Transverse colon (tissue), 4 donors: Measurements from ENCODE around the gene FKTN. TPM values are rescaled to one million over a fixed set of nuclear protein-coding genes. Genes with fewer than 3 reads are reported as not detected.

ENCODE experiments used
- DNase-seq: peaks from one replicate; pipeline ENCODE4 v3.0.0-alpha.2; 2019
- H3K27ac ChIP-seq, 4 donors: fragments of 200-600 bp; sonication (generic); 2 replicates each; pipeline ENCODE4 v1.5.1; 2016 to 2018; ENCODE audit warnings: inconsistent platforms in 4 of 4
- H3K27me3 ChIP-seq: fragments of 200-600 bp; sonication (generic); 2 replicates; pipeline ENCODE4 v1.5.1; 2017; ENCODE audit warnings: inconsistent platforms
- H3K36me3 ChIP-seq, 4 donors: fragments of 200-600 bp; sonication (generic); 2 replicates each; pipeline ENCODE4 v1.5.1; 2017 to 2019; ENCODE audit warnings: inconsistent platforms in 4 of 4
- H3K4me1 ChIP-seq, 4 donors: fragments of 200-600 bp; sonication (generic); 2 replicates each; pipeline ENCODE4 v1.5.1; 2017 to 2020; ENCODE audit warnings: inconsistent platforms in 4 of 4
- H3K4me3 ChIP-seq, 4 donors: fragments of 200-600 bp; sonication (generic); 1 replicate in 1 of 4; 2 replicates in 3 of 4; pipeline versions ENCODE4 v1.5.1 to v1.6.1; 2017 to 2019; ENCODE audit warnings: inconsistent platforms in 4 of 4
- H3K9me3 ChIP-seq, 2 donors: fragments of 200-600 bp; sonication (generic); 2 replicates each; pipeline ENCODE4 v1.5.1; 2017 to 2019; ENCODE audit warnings: inconsistent platforms in 2 of 2
- EP300 ChIP-seq: sonication (generic); formaldehyde crosslinking; IDR thresholded peaks from one replicate; pipeline ENCODE4 v1.6.1; 2017; ENCODE audit warnings: antibody characterized with exemption, low read depth
- POLR2A ChIP-seq: fragments of 450-650 bp; IDR thresholded peaks from one replicate; pipeline ENCODE4 v1.6.1; 2016; ENCODE audit warnings: antibody characterized with exemption, mild to moderate bottlenecking, moderate library complexity
- POLR2AphosphoS5 ChIP-seq, 3 donors: sonication (generic); formaldehyde crosslinking; IDR thresholded peaks; one replicate each; pipeline ENCODE4 v1.6.1; 2016; ENCODE audit warnings: antibody characterized with exemption in 3 of 3
- WGBS, 2 donors: methylation state at CpG; one replicate each; pipeline ENCODE4 v1.1.5; 2018; ENCODE audit warnings: low coverage in 1 of 2; 5-methylcytosine and 5-hydroxymethylcytosine counted together
- in situ Hi-C, 4 donors: fragments of 200-750 bp; cut with MboI; loops; one replicate each; pipeline versions ENCODE4 v1.15.0 to v1.15.1; 2017; ENCODE audit warnings: low sequenced_read_pairs in 3 of 4, low pct_ligation_motif_present in 1 of 4, low pct_unique_long_range_greater_than_20kb in 1 of 4
- intact Hi-C: fragments of 100-400 bp; cut with DNase I; formaldehyde crosslinking; loops from one replicate; pipeline ENCODE4 v1.15.1; 2023; ENCODE audit warnings: low total_unique reads
- total RNA-seq, 4 donors: library from RNA; depleted of rRNA; stranded (reverse); fragments of >200 nt; gene quantifications; one replicate each; pipeline ENCODE4 v1.1.0, GENCODE V29; 2016
- TF ChIP-seq, protein P1 (sequence below), 5 experiments: fragments of 200-600 bp in 3 of 5; fragments of 450-650 bp in 2 of 5; sonication (generic) in 3 of 5; IDR thresholded peaks; 1 replicate in 2 of 5; 2 replicates in 3 of 5; pipeline ENCODE4 v1.5.1; 2016 to 2017; ENCODE audit warnings: antibody characterized with exemption in 5 of 5, inconsistent platforms in 3 of 5, mild to moderate bottlenecking in 2 of 5, moderate library complexity in 1 of 5

Gene FKTN
- total RNA-seq, 4 donors from 2014 or later = 6.7 to 15.1 (median 14.5) TPM

DNA sequence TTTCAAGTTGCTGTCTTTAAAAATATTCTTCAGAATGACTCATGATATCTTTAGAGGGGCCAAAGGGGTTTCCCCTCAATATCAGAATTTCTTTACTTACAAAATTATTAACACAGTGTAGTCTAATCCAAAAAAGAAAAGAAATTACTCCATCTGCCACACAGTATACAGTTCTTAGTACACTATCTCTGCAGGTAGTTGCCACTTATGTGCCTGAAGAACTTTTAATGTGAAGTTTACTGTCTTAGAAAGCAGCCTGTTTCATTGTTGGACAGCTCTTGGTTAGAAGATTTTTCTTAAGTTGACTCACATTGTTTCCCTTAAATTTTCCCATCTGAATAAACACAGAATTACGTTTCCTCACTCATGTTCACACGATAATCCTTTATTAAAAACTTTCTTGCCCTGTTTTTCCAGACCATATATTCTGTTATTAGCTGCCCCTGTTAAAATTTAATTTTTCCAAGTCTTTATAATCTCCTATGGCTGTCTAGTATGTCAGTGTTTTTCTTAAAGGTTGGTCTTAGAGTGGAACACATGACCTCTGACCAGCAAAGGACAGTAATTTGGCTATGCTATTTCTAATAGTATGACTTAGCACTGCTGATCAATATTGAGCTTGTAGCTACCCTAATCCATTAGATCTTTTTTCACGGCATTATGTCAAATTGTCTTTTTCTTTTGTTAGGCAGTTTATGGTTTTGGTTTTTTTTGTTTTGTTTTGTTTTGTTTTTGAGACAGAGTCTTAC lies 21.8 kb upstream of the FKTN start:
- Histone ChIP-seq H3K4me1 (peaks cover 0 to 4% (median 0%) of the 10 kb centered on the region in 4 donors), H3K4me3 (no peak overlapping the region), H3K36me3 (peaks cover 0 to 5% (median 1%) of the 10 kb centered on the region in 4 donors), H3K27me3 (no peaks in the 10 kb centered on the region), H3K9me3 (no peaks in the 10 kb centered on the region), H3K27ac (no peak overlapping the region)
- TF ChIP-seq EP300 (no peak), POLR2AphosphoS5 (IDR thresholded peaks at IDR 0.05) (no peak), POLR2A (no peak)
- TF ChIP-seq, protein P1, sequence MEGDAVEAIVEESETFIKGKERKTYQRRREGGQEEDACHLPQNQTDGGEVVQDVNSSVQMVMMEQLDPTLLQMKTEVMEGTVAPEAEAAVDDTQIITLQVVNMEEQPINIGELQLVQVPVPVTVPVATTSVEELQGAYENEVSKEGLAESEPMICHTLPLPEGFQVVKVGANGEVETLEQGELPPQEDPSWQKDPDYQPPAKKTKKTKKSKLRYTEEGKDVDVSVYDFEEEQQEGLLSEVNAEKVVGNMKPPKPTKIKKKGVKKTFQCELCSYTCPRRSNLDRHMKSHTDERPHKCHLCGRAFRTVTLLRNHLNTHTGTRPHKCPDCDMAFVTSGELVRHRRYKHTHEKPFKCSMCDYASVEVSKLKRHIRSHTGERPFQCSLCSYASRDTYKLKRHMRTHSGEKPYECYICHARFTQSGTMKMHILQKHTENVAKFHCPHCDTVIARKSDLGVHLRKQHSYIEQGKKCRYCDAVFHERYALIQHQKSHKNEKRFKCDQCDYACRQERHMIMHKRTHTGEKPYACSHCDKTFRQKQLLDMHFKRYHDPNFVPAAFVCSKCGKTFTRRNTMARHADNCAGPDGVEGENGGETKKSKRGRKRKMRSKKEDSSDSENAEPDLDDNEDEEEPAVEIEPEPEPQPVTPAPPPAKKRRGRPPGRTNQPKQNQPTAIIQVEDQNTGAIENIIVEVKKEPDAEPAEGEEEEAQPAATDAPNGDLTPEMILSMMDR (IDR thresholded peaks at IDR 0.05) = no peak
- WGBS, 2 donors = 79 to 91% methylated on average over 3 of the region's 3 CpGs
- intact Hi-C loops (no loop called here), in situ Hi-C loops (no loop called here)
- DNase-seq = no peak

GRCh38 chr9:105539452-105539851 lies 18.5 kb upstream of the FKTN start:
- H3K4me3 ChIP-seq = no peak overlapping the region
- 100% methylated on average over 1 of the region's 1 CpG for WGBS, 2 donors
- no peak overlapping the region for H3K27ac ChIP-seq
- H3K4me1 ChIP-seq = no peaks in the 10 kb centered on the region
- TF ChIP-seq EP300 (no peak), POLR2A (no peak), POLR2AphosphoS5 (IDR thresholded peaks at IDR 0.05) (no peak)
- TF ChIP-seq, protein P1 (IDR thresholded peaks at IDR 0.05) = no peak
- in situ Hi-C loops = no loop called here
- no peak for DNase-seq
- intact Hi-C loops = no loop called here
- no peaks in the 10 kb centered on the region for H3K27me3 ChIP-seq
- no peaks in the 10 kb centered on the region for H3K9me3 ChIP-seq
- peaks cover 0 to 5% (median 1%) of the 10 kb centered on the region in 4 donors for H3K36me3 ChIP-seq

DNA sequence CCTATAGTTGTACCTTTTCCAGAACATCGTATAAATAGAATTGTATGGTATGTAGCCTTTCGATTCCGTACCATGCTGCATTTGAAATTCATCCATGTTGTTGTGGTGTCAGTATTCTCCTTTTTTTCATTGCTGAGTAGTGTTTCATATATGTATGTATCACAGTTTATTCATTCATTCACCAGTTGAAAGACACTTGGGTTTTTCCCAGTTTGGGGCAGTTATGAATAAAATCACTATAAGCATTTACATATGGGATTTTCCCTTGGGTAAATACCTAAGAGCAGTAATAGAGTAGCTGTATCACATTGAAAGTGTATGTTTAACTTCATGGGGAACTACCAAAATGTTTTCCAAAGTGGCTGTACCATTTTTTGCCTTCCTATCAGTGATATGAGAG lies 16.1 kb upstream of the FKTN start:
- WGBS, 2 donors = 72 to 97% methylated on average over 3 of the region's 3 CpGs
- DNase-seq = no peak
- intact Hi-C loops = no loop called here
- H3K36me3 ChIP-seq = peaks cover 0 to 3% (median 0%) of the 10 kb centered on the region in 4 donors
- no peaks in the 10 kb centered on the region for H3K27me3 ChIP-seq
- H3K9me3 ChIP-seq = no peaks in the 10 kb centered on the region
- H3K27ac ChIP-seq = no peak overlapping the region
- H3K4me3 ChIP-seq = no peak overlapping the region
- no peaks in the 10 kb centered on the region for H3K4me1 ChIP-seq
- in situ Hi-C loops = no loop called here
- no peak for TF ChIP-seq EP300
- TF ChIP-seq, protein P1 (IDR thresholded peaks at IDR 0.05) = no peak

GRCh38 chr9:105554042-105554441 lies 3.9 kb upstream of the FKTN start:
- no peak for DNase-seq
- in situ Hi-C loops = no loop called here
- Histone ChIP-seq H3K4me3 (no peak overlapping the region), H3K9me3 (no peaks in the 10 kb centered on the region), H3K27me3 (no peaks in the 10 kb centered on the region), H3K27ac (no peak overlapping the region), H3K36me3 (no peaks in the 10 kb centered on the region), H3K4me1 (peaks cover 5 to 10% (median 6%) of the 10 kb centered on the region in 4 donors)
- intact Hi-C loops = no loop called here
- 87 to 100% methylated on average over 2 to 10 of the region's 10 CpGs for WGBS, 2 donors
- TF ChIP-seq POLR2AphosphoS5 (IDR thresholded peaks at IDR 0.05) (no peak), EP300 (no peak), POLR2A (no peak)
- TF ChIP-seq, protein P1 (IDR thresholded peaks at IDR 0.05) = no peak
